SK-N-SH (cell line): ENCODE results near the gene MYBPH. TPM values are rescaled to one million over a fixed set of nuclear protein-coding genes. Genes with fewer than 3 reads are reported as not detected.

ENCODE experiments used
- CTCF ChIA-PET: fragments of 300-600, 350-600 bp; formaldehyde crosslinking; extraction: SDS; loops from one replicate; lab custom pipeline; 2021; lab: Yijun Ruan, JAX
- POLR2A ChIA-PET: fragments of 350-600 bp; sonication (Branson Sonifier 250); formaldehyde crosslinking; extraction: SDS; loops from one replicate; lab custom pipeline; 2020; ENCODE audit warnings: antibody characterized with exemption, inconsistent platforms; lab: Yijun Ruan, JAX
- DNase-seq: peaks from one replicate; pipeline ENCODE4 v3.0.0; 2012
- H2AFZ ChIP-seq: fragments of 200-600 bp; sonication (generic); 2 replicates; pipeline ENCODE4 v1.8.1; 2016; ENCODE audit warnings: antibody characterized with exemption, mild to moderate bottlenecking, low read depth
- H3F3A ChIP-seq: fragments of 200-600 bp; sonication (generic); replicated peaks from 2 replicates; pipeline ENCODE3; 2016; ENCODE audit warnings: antibody characterized with exemption, mild to moderate bottlenecking; ENCODE audit not compliant: insufficient read depth
- H3K27ac ChIP-seq, 2 experiments: fragments of 200-500 bp in 1 of 2; fragments of 200-600 bp in 1 of 2; sonication (Bioruptor generic) in 1 of 2; sonication (generic), shearing (Covaris generic) in 1 of 2; 2 replicates each; pipeline versions ENCODE4 v1.5.1 to v1.6.1; 2014 to 2016; ENCODE audit warnings: low read depth in 2 of 2, inconsistent platforms in 1 of 2, low read length in 1 of 2, mild to moderate bottlenecking in 1 of 2, mixed read lengths in 1 of 2
- H3K27me3 ChIP-seq: fragments of 200-600 bp; sonication (generic), shearing (Covaris generic); 2 replicates; pipeline ENCODE4 v1.6.1; 2016; ENCODE audit warnings: mixed run types; ENCODE audit not compliant: insufficient read depth
- H3K36me3 ChIP-seq, 2 experiments: fragments of 200-500 bp in 1 of 2; fragments of 200-600 bp in 1 of 2; sonication (Bioruptor generic) in 1 of 2; sonication (generic) in 1 of 2; replicated peaks in 1 of 2; 2 replicates each; pipeline versions ENCODE3 to v1.5.1; 2014 to 2016; ENCODE audit warnings: low read length in 1 of 2, mild to moderate bottlenecking in 1 of 2; ENCODE audit not compliant: insufficient read depth in 2 of 2, control insufficient read depth in 1 of 2
- H3K4me1 ChIP-seq, 2 experiments: fragments of 200-500 bp in 1 of 2; fragments of 200-600 bp in 1 of 2; sonication (Bioruptor generic) in 1 of 2; sonication (generic), shearing (Covaris generic) in 1 of 2; 2 replicates each; pipeline versions ENCODE4 v1.5.1 to v1.6.1; 2014 to 2016; ENCODE audit warnings: low read depth in 1 of 2, low read length in 1 of 2, mixed run types in 1 of 2; ENCODE audit not compliant: insufficient read depth in 2 of 2, control insufficient read depth in 1 of 2
- H3K4me2 ChIP-seq: fragments of 200-600 bp; sonication (generic), shearing (Covaris generic); 2 replicates; pipeline ENCODE4 v1.6.1; 2017; ENCODE audit warnings: mixed run types
- H3K4me3 ChIP-seq, 2 experiments: fragments of 200-500 bp in 1 of 2; fragments of 200-600 bp in 1 of 2; sonication (Bioruptor generic) in 1 of 2; sonication (generic), shearing (Covaris generic) in 1 of 2; 2 replicates each; pipeline versions ENCODE4 v1.5.1 to v1.8.1; 2014 to 2016; ENCODE audit warnings: low read depth in 2 of 2, inconsistent platforms in 1 of 2, low read length in 1 of 2, mild to moderate bottlenecking in 1 of 2, mixed read lengths in 1 of 2, moderate library complexity in 1 of 2
- H3K79me2 ChIP-seq: fragments of 200-600 bp; sonication (generic); 2 replicates; pipeline ENCODE4 v1.8.1; 2017; ENCODE audit warnings: mild to moderate bottlenecking; ENCODE audit not compliant: insufficient read depth
- H3K9ac ChIP-seq: fragments of 200-600 bp; sonication (generic); 2 replicates; pipeline ENCODE4 v1.6.1; 2017; ENCODE audit warnings: mixed run types
- H3K9me2 ChIP-seq: fragments of 200-600 bp; sonication (generic); 2 replicates; pipeline ENCODE4 v1.6.1; 2017; ENCODE audit warnings: mixed run types
- H3K9me3 ChIP-seq: fragments of 200-600 bp; sonication (generic); 2 replicates; pipeline ENCODE4 v1.6.1; 2017; ENCODE audit warnings: mixed run types, mild to moderate bottlenecking, moderate library complexity
- H4K20me1 ChIP-seq: fragments of 200-600 bp; sonication (generic); 2 replicates; pipeline ENCODE4 v1.6.1; 2017; ENCODE audit warnings: mild to moderate bottlenecking, mixed run types; ENCODE audit not compliant: insufficient read depth
- ELF1 ChIP-seq: IDR thresholded peaks from 2 replicates; pipeline ENCODE4 v1.4.0; 2012
- FOSL2 ChIP-seq: IDR thresholded peaks from 2 replicates; pipeline ENCODE4 v1.4.0; 2012; ENCODE audit warnings: low read depth, mild to moderate bottlenecking, moderate library complexity, borderline replicate concordance
- FOXJ3 ChIP-seq: sonication (generic); formaldehyde crosslinking; IDR thresholded peaks from 2 replicates; pipeline ENCODE4 v1.5.1; 2020; ENCODE audit warnings: mild to moderate bottlenecking, missing genetic modification reagents
- FOXM1 ChIP-seq: IDR thresholded peaks from 2 replicates; pipeline ENCODE4 v1.4.0; 2012; ENCODE audit warnings: low read depth, mild to moderate bottlenecking
- JUND ChIP-seq: IDR thresholded peaks from 2 replicates; pipeline ENCODE4 v1.4.0; 2012
- MAX ChIP-seq: IDR thresholded peaks from 2 replicates; pipeline ENCODE4 v1.4.0; 2012; ENCODE audit warnings: low read depth
- MEF2A ChIP-seq: IDR thresholded peaks from 2 replicates; pipeline ENCODE4 v1.4.0; 2012; ENCODE audit warnings: low read depth, borderline replicate concordance
- RAD21 ChIP-seq: IDR thresholded peaks from 2 replicates; pipeline ENCODE4 v1.6.1; 2012; ENCODE audit warnings: mild to moderate bottlenecking, low read length
- RCOR1 ChIP-seq: fragments of 150-350 bp; IDR thresholded peaks from 2 replicates; pipeline ENCODE4 v1.6.1; 2017; ENCODE audit warnings: antibody characterized with exemption, low read length
- RFX5 ChIP-seq: IDR thresholded peaks from 2 replicates; pipeline ENCODE4 v1.6.1; 2012; ENCODE audit warnings: mild to moderate bottlenecking, improper control_type of control experiment, low read length
- RXRA ChIP-seq: IDR thresholded peaks from 2 replicates; pipeline ENCODE4 v1.4.0; 2012; ENCODE audit warnings: low read depth, mild to moderate bottlenecking, borderline replicate concordance
- SIN3A ChIP-seq: IDR thresholded peaks from 2 replicates; pipeline ENCODE4 v1.6.1; 2012; ENCODE audit warnings: low read depth, mild to moderate bottlenecking, low read length, moderate library complexity, borderline replicate concordance
- TAF1 ChIP-seq: IDR thresholded peaks from 2 replicates; pipeline ENCODE4 v1.6.1; 2012; ENCODE audit warnings: low read depth, mild to moderate bottlenecking, low read length, moderate library complexity, borderline replicate concordance
- TCF12 ChIP-seq: IDR thresholded peaks from 2 replicates; pipeline ENCODE4 v1.4.0; 2012
- YY1 ChIP-seq: IDR thresholded peaks from 2 replicates; pipeline ENCODE4 v1.4.0; 2012; ENCODE audit warnings: low read depth, mild to moderate bottlenecking
- ZBTB33 ChIP-seq: IDR thresholded peaks from 2 replicates; pipeline ENCODE4 v1.4.0; 2012; ENCODE audit warnings: low read depth, borderline replicate concordance
- WGBS: methylation state at CpG from one replicate; pipeline ENCODE4 v1.1.6; 2017; ENCODE audit warnings: low lambda C conversion rate; 5-methylcytosine and 5-hydroxymethylcytosine counted together
- polyA plus RNA-seq, 3 experiments: library from polyadenylated mRNA; depleted of rRNA; stranded (reverse); fragments of >200 nt; gene quantifications; 2 replicates each; pipeline ENCODE4 v1.2.3, GENCODE V29; 2012
- TF ChIP-seq, protein P1 (sequence below): IDR thresholded peaks from 2 replicates; pipeline ENCODE4 v1.4.0; 2012; ENCODE audit warnings: low read depth, borderline replicate concordance
- TF ChIP-seq, protein P2 (sequence below): fragments of 200-600 bp; sonication (generic); IDR thresholded peaks from 2 replicates; pipeline ENCODE4 v1.6.1; 2017; ENCODE audit warnings: antibody characterized with exemption, mild to moderate bottlenecking, moderate library complexity

Gene MYBPH
- polyA plus RNA-seq, 1 of the 3 experiments (the other 2 are of a cell fraction) = 0.12 TPM

GRCh38 chr1:203197625-203198024 lies 22.0 kb upstream of the MYBPH start:
- H4K20me1 ChIP-seq = no peaks in the 10 kb centered on the region
- ChIA-PET POLR2A (no interaction called here), CTCF (no interaction called here)
- no peak for DNase-seq
- H3K27ac ChIP-seq = no peak overlapping the region
- H3K36me3 ChIP-seq = no peaks in the 10 kb centered on the region
- no peak overlapping the region for H3K4me2 ChIP-seq
- TF ChIP-seq RCOR1 (no peak), TCF12 (peak; percentile 31; the same call in 1 of the 2 replicates), ELF1 (no peak), SIN3A (no peak), FOXM1 (no peak), ZBTB33 (no peak), TAF1 (no peak), MEF2A (no peak), FOXJ3 (CRISPR knock-in tag) (no peak), RFX5 (no peak), RAD21 (no peak), YY1 (no peak), RXRA (no peak), FOSL2 (peak; percentile 54), MAX (0 out of 2 replicates have a peak, but pooled peaks have one; percentile 11), JUND (peak; percentile 34; the same call in 1 of the 2 replicates)
- TF ChIP-seq, protein P1, sequence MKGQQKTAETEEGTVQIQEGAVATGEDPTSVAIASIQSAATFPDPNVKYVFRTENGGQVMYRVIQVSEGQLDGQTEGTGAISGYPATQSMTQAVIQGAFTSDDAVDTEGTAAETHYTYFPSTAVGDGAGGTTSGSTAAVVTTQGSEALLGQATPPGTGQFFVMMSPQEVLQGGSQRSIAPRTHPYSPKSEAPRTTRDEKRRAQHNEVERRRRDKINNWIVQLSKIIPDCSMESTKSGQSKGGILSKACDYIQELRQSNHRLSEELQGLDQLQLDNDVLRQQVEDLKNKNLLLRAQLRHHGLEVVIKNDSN = peak; percentile 47; the same call in 1 of the 2 replicates
- H3K9me2 ChIP-seq = no peaks in the 10 kb centered on the region
- no peaks in the 10 kb centered on the region for H3K79me2 ChIP-seq
- H3K27me3 ChIP-seq = peaks cover 9% of the 10 kb centered on the region; the same call in 1 of the 2 replicates
- H3K4me1 ChIP-seq = no peaks in the 10 kb centered on the region
- no peak overlapping the region for H2AFZ ChIP-seq
- no peaks in the 10 kb centered on the region for H3K9me3 ChIP-seq
- no peaks in the 10 kb centered on the region for H3F3A ChIP-seq
- WGBS = 25% methylated on average over 3 of the region's 3 CpGs
- no peak overlapping the region for H3K9ac ChIP-seq
- no peak overlapping the region for H3K4me3 ChIP-seq

- H3K9me3 ChIP-seq = no peaks in the 10 kb centered on the region
- H3K4me2 ChIP-seq = no peak overlapping the region
- H3K9me2 ChIP-seq = no peaks in the 10 kb centered on the region
- no peaks in the 10 kb centered on the region for H3K4me1 ChIP-seq
- H3F3A ChIP-seq = no peaks in the 10 kb centered on the region
- 60% methylated on average over 1 of the region's 3 CpGs for WGBS
- DNase-seq = no peak
- 0 out of 2 replicates have a peak, but pooled peaks cover 9% of the 10 kb centered on the region for H3K27me3 ChIP-seq
- ChIA-PET POLR2A (no interaction called here), CTCF (interaction anchor here (1.0 to 1.2 kb wide), 2 partner anchors 20 to 78 kb away, joined by 3 read pairs; no protein-coding TSS in a partner anchor)
- no peak for TF ChIP-seq SIN3A
- TF ChIP-seq, protein P2, sequence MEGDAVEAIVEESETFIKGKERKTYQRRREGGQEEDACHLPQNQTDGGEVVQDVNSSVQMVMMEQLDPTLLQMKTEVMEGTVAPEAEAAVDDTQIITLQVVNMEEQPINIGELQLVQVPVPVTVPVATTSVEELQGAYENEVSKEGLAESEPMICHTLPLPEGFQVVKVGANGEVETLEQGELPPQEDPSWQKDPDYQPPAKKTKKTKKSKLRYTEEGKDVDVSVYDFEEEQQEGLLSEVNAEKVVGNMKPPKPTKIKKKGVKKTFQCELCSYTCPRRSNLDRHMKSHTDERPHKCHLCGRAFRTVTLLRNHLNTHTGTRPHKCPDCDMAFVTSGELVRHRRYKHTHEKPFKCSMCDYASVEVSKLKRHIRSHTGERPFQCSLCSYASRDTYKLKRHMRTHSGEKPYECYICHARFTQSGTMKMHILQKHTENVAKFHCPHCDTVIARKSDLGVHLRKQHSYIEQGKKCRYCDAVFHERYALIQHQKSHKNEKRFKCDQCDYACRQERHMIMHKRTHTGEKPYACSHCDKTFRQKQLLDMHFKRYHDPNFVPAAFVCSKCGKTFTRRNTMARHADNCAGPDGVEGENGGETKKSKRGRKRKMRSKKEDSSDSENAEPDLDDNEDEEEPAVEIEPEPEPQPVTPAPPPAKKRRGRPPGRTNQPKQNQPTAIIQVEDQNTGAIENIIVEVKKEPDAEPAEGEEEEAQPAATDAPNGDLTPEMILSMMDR = 0 out of 2 replicates have a peak, but pooled peaks have one; percentile 9
- no peak overlapping the region for H3K27ac ChIP-seq
- H2AFZ ChIP-seq = no peak overlapping the region
- no peaks in the 10 kb centered on the region for H3K36me3 ChIP-seq
- H4K20me1 ChIP-seq = no peaks in the 10 kb centered on the region
- no peaks in the 10 kb centered on the region for H3K79me2 ChIP-seq
- no peak overlapping the region for H3K9ac ChIP-seq
- H3K4me3 ChIP-seq = no peak overlapping the region
Measured at GRCh38 chr1:203196371-203196770, 20.7 kb upstream of the MYBPH start.
